ENCODE data around the gene SPINT2.
A peak's percentile ranks its signal among the peaks of the same experiment; 100 is the strongest.
"Not testable (repeated sequence)": the region's sequence is repeated elsewhere in the genome, so short reads cannot be mapped to it uniquely, and the experiment has no call there.

The SPINT2 gene

GRCh38 chr19:38243279-38243673 lies 21.1 kb upstream of the SPINT2 start:
- no peak for DNase-seq

- DNase-seq: no peak
These were observed 18.4 kb upstream of the SPINT2 start for GRCh38 chr19:38245826-38246498.

DNA sequence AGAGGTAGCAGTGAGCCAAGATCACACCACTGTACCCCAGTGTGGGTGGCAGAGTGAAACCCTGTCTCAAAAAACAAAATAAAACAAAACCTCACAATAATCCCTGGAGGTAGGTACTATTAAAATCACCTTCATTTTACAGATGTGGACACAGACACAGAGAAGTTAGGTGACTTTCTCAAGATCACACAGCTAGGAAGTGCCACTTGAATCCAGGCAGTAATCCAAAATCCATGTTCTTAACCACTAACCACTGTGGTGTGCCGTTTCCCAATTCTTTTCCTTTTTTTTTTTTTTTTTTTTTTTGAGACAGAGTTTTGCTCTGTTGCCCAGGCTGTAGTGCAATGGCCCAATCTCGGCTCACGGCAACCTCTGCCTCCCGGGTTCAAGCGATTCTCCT lies 17.2 kb upstream of the SPINT2 start:
- DNase-seq: no peak

GRCh38 chr19:38247734-38248268 lies 16.6 kb upstream of the SPINT2 start:
- peak; percentile 49 for DNase-seq

GRCh38 chr19:38248421-38248820 lies 16.0 kb upstream of the SPINT2 start:
- no peak for DNase-seq

GRCh38 chr19:38250428-38250820 lies 13.9 kb upstream of the SPINT2 start:
- DNase-seq: no peak

- peak; percentile 74 for DNase-seq
These were observed 13.4 kb upstream of the SPINT2 start for GRCh38 chr19:38250821-38251563.

- peak; percentile 51 for DNase-seq
These were observed 12.8 kb upstream of the SPINT2 start for GRCh38 chr19:38251564-38252051.

- no peak for DNase-seq
These were observed 12.0 kb upstream of the SPINT2 start for GRCh38 chr19:38252385-38252784.

DNA sequence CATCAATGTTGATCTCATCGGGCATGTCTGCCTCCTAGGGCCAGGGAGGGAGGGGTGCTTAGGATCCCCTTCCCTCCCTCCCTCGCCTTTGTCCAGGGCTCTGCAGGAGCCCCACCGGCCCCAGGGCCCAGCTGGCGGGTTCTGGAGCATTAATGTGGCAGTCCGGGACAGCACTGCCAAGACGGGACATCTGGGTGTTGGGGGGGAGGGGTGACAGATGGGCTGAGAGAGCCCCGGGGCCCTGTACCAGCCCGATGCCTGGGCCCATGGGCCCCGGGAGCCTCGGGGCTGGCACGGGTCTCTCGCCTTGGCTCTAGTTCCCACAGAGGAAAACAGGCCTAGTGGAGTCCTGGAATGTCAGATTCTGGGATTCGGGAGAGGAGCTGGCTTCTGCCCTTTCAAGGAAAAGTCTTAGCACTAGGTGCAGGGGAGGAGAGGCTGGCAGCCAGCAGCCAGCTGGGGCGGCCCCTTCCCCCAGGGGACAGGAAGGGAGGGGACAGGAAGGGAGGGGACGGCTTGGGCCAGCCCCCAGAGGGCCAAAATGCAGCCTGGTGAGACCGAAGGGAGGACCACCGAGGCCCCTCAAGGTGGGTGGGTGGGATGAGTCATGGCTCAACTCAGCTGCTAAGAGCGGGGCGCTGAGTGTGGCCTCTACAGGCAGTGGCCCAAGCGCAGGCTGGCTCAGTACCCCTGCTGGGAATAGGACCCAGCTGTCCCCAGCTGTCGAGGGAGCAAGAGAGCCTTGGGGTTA lies 11.3 kb upstream of the SPINT2 start:
- DNase-seq: peak; percentile 92

GRCh38 chr19:38253788-38254187 lies 10.6 kb upstream of the SPINT2 start:
- DNase-seq: no peak

DNA sequence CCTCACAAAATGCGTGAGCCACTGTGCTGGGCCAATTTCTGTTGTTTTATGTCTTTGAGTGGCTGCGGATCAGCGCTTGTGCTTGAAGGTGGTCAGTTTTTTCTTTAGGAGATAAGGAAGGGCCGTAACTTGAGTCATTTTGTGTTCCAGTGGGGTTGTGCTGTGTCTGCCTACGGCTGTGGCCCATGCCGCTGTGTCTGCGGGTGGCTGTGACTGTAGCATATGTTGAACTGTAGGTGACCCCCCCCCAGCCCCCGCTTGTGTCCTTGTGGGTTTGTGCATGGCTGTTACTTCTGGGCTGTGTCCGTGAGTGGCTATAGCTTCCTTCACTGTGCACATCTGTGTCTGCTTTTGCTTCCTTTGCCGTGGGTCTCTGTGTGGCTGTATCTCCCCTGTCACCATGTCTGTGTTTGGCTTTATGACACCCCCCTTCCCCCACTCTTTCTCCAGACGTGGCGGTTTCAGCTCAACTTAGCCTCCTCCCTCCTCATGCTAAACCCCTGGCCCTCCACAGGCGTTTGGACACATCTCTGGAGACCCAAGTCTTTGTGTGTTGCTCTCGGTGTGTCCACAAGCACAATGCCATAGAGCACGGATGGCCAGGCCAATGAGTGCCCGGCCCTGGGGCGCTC lies 8.9 kb upstream of the SPINT2 start:
- no peak for DNase-seq

DNA sequence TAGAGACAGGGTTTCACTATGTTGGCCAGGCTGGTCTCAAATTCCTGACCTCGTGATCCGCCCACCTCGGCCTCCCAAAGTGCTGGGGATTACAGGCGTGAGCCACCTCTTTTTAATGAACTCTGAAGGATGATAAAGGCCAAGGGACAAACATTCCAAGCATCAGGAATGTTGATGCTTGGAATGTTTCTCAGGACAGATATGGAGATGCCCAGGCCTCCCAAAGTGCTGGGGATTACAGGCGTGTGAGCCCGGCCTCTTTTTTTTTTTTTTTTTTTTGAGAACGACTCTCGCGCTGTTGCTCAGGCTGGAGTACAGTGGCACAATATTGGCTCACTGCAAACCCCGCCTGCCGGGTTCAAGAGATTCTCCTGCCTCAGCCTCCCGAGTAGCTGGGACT lies 2.4 kb upstream of the SPINT2 start:
- DNase-seq: not testable (repeated sequence)

GRCh38 chr19:38262585-38263268 lies 1.6 kb upstream of the SPINT2 start:
- no peak for DNase-seq

DNA sequence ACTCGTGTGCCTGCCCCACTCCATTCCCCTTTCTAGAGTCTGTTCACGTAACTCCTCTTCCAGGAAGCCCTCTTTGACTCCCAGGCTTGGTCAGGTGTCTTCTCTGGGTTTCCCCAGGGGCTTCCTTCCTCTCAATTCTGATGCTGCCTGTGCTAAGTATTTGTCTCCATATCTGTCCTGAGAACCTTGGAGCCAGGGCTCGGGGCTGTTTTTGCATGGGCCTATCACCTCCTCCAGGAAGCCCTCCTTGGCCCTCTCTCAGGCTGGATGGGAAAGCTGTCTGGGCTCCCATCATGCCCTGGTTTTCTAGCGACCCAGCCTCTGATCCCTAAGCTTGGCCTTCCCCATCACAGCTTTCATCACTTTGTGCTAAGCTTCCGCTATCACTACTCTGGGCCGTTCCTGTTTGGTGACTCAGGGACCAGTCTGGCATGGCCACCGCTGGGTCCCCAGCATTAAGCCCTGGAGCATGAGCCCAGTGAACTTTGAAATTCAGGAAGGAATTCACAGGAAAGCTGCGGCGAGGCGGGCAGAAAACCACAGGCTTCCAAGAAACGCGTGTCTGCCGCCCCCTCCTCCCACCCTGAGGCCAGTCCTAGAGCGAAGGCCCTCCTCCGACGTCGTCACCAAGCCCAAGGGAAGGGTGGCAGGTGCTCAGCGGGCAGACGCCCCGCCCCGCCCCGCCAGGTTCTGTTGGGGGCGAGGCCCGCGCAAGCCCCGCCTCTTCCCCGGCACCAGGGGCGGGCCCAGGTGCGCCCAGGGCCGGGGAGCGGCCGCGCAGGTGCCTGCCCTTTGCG lies 486 bp upstream of the SPINT2 start:
- DNase-seq: no peak

DNA sequence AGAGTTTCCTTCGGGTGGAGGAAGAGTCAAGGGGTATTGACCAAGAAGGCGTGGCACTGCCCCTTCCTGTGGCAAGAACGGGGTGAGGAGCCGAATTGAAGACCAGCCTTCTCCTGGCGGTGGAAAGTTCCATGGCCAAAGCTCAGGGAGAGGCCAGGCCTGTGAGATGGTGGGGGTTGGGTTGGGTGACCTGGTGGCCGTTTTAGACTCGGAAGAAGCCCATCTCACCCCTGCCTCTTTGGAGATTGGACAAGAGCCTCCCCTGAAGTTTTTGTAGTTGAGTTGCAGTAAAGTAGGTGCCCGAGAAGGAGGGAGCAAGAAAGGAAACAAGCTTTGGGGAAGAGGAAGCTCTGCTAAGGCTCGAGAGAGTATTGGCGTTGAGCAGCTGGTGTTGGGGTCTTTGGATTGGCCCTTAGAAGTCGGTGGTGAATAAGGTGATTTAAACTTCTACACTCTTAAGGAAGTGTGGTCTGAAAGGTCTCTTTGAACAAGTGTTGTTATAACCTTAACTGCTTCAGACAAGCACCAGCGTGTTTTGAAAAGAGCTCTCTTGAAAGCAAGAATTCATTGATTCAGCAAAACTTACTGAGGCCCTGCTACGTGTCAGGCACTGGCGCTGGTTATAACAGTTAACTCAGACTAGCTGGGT lies 964 bp downstream of the SPINT2 start:
- peak; percentile 27 for DNase-seq

DNA sequence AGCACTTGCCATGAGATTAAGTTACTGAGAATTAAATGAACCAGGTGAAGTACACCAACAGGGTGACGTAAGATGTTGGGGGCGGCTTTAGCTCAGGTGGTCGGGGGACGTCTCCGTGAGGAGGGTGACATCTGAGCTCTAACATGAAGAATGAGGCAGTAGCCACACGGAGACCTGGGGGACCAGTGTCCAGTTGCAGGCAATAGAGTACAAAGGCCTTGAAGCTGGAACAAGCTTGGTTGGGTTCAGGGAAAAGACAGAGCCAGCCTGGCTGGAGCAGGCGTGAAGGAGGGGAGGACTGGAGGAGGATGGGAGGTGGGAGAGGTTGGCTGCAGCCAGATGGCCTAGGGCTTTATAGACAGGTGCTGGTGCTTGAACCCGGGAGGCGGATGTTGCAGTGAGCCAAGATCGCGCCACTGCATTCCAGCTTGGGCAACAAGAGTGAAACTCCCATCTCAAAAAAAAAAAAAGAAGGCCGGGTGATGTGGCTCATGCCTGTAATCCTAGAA lies 1.6 kb downstream of the SPINT2 start:
- DNase-seq: no peak

DNA sequence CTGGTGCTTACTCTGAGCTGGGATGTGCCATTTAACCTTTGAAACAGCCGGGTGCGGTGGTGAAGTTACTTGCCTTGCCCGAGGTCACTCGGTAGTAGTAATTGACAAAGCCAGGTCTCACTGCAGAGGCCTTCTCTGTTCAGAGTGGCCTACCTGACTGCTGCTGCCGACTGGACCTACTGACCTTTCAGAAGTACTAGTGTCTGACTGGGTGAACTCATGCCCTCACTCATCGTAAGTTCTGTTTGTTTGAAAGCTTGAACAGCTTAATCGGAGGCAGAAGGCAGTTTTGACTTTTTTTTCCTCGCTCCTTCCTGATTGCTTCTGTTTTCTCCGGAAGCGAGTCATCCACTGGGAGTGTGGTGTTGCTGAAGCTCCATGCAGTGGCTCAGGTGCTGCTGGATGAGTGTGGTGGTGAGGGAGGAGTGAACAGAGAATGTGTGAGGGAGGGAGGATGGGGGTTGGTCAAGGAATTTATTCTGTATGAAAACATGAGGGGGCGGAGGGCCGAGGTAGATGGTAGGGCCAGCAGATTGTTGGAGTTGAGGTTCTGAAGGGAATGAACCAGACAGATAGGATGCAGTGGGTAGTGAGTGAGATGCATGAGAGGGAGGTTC lies 2.7 kb downstream of the SPINT2 start:
- no peak for DNase-seq

DNA sequence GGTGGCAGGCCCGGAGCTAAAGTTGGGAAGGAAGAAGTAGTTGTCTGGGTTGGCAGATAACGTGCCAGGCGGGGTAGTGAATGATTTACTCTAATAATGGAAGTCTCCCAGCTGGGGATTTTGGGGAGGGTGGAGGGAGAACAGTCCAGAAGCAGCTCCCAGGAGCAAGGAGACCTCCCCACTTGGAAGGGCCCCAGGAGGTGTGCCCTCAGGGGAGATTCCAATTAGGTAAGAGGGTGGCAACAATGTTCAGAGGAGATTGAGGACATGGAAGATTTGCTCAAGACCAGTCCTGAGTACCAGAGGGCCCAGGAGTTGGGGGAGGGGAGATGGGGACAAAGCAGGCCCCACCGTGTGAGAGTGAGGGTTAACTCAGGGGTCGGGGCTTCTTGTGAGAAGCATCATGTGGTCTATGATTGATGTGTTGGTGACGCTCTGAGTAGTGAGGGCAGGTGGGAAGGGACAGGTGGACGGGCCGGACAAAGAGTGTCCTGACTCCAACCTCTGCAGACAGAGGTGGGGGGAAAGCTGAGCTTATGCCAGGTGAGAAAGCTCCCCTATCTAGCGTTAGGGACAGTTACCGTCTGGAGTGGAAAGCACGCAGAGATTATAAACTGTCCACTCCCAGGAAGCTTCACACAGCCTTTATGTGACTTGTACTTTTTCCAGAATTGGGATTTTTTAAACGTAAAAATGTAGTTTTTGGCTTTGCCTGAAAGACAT lies 3.5 kb downstream of the SPINT2 start:
- no peak for DNase-seq

DNA sequence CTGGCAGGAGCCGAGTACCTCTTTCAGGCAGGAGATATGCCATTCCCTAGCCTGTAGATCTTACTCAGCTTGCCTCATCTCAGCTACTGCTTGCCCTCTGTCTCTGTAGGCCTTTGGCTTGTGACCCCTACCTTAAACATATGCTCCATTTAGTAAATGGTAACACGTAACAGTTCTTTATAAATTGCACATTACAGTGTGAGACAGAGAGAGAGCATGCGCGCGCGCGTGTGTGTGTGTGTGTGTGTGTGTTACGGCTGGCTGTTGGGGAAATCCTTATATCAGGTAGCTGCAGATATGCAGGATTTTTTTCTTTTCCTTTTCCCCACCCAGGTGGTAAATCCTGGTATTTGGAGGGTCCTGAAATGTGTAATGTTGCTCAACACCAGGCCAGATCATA lies 4.2 kb downstream of the SPINT2 start:
- no peak for DNase-seq

Data from midbrain (tissue), 1 donor.